ENCODE measurements around the gene RPGR.

Gene RPGR

GRCh38 chrX:38277802-38278201 lies 49.5 kb downstream of the RPGR start:
- DNase-seq = no peak
- Histone ChIP-seq H3K4me1 (no peaks in the 10 kb centered on the region), H3K9me3 (no peaks in the 10 kb centered on the region), H3K27me3 (no peaks in the 10 kb centered on the region), H3K36me3 (no peaks in the 10 kb centered on the region), H3K4me3 (ENCODE audit: low read depth, low read length) (no peak overlapping the region)
- no peak for TF ChIP-seq CTCF (IDR thresholded peaks at IDR 0.05; ENCODE audit: low read depth, low read length)

GRCh38 chrX:38277136-38277535 lies 50.2 kb downstream of the RPGR start:
- DNase-seq = peak; percentile 6
- Histone ChIP-seq H3K4me3 (ENCODE audit: low read depth, low read length) (no peak overlapping the region), H3K9me3 (no peaks in the 10 kb centered on the region), H3K36me3 (no peaks in the 10 kb centered on the region), H3K4me1 (no peaks in the 10 kb centered on the region), H3K27me3 (no peaks in the 10 kb centered on the region)
- TF ChIP-seq CTCF (IDR thresholded peaks at IDR 0.05; ENCODE audit: low read depth, low read length) = no peak

GRCh38 chrX:38276089-38276488 lies 51.2 kb downstream of the RPGR start:
- Histone ChIP-seq H3K4me1 (no peaks in the 10 kb centered on the region), H3K36me3 (no peaks in the 10 kb centered on the region), H3K9me3 (no peaks in the 10 kb centered on the region), H3K27me3 (no peaks in the 10 kb centered on the region), H3K4me3 (ENCODE audit: low read depth, low read length) (no peak overlapping the region)
- TF ChIP-seq CTCF (IDR thresholded peaks at IDR 0.05; ENCODE audit: low read depth, low read length) = no peak
- no peak for DNase-seq

GRCh38 chrX:38275615-38276014 lies 51.7 kb downstream of the RPGR start:
- Histone ChIP-seq H3K9me3 (no peaks in the 10 kb centered on the region), H3K36me3 (no peaks in the 10 kb centered on the region), H3K4me3 (ENCODE audit: low read depth, low read length) (no peak overlapping the region), H3K4me1 (no peaks in the 10 kb centered on the region), H3K27me3 (no peaks in the 10 kb centered on the region)
- DNase-seq = no peak
- no peak for TF ChIP-seq CTCF (IDR thresholded peaks at IDR 0.05; ENCODE audit: low read depth, low read length)

- Histone ChIP-seq H3K27me3 (no peaks in the 10 kb centered on the region), H3K36me3 (no peaks in the 10 kb centered on the region), H3K4me1 (no peaks in the 10 kb centered on the region), H3K9me3 (no peaks in the 10 kb centered on the region), H3K4me3 (ENCODE audit: low read depth, low read length) (no peak overlapping the region)
- no peak for DNase-seq
- no peak for TF ChIP-seq CTCF (IDR thresholded peaks at IDR 0.05; ENCODE audit: low read depth, low read length)
Observed at GRCh38 chrX:38273453-38273852, 53.9 kb downstream of the RPGR start.

DNA sequence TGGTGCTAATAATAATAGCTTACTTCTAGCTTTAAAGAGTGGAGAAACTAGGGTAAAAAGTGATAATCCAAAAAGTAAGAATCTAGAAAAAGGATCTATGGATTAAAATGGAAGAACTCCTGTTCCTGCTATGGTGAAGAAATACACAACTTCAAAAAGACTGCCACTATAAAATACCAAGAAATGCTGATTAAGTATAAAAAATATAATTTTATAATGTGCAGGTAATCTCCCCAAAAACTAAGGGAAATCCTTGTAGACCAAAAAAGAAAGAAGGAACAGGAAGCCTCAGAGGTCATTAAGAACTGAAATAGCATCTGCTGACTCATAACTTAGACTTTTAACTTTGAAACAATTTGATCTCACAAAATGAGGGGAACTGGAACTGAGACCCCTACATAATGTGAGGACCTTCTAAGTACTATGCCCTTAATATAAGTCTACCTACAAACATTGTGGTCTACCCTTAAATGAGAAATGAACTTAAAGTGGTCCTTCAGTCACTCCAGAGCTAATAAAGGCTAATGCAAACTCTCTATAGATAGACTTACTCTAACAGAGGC lies 56.1 kb downstream of the RPGR start:
- Histone ChIP-seq H3K36me3 (no peaks in the 10 kb centered on the region), H3K9me3 (no peaks in the 10 kb centered on the region), H3K4me1 (no peaks in the 10 kb centered on the region), H3K4me3 (ENCODE audit: low read depth, low read length) (no peak overlapping the region), H3K27me3 (no peaks in the 10 kb centered on the region)
- TF ChIP-seq CTCF (IDR thresholded peaks at IDR 0.05; ENCODE audit: low read depth, low read length) = no peak
- no peak for DNase-seq
